ENCODE measurements around the gene ZSCAN5A. TPM values are rescaled to one million over a fixed set of nuclear protein-coding genes. Genes with fewer than 3 reads are reported as not detected.

Gene ZSCAN5A
- total RNA-seq, 1 donor from 2014 or later: 13.3 TPM

- Histone ChIP-seq H3K27me3 (no peaks in the 10 kb centered on the region), H3K9me3 (no peaks in the 10 kb centered on the region), H3K4me3 (no peak overlapping the region), H3K36me3 (peaks cover 3 to 5% of the 10 kb centered on the region in 2 donors), H3K27ac (no peak overlapping the region), H3K4me1 (no peaks in the 10 kb centered on the region)
- intact Hi-C loops (cut with DNase I): no loop called here
- no peak for DNase-seq (ENCODE audit: low spot score in 2 of 2)
- TF ChIP-seq CTCF (IDR thresholded peaks at IDR 0.05): no peak
These were observed 8.6 kb downstream of the ZSCAN5A start for GRCh38 chr19:56306016-56306415.

GRCh38 chr19:56304243-56304642 is 10.4 kb downstream of the ZSCAN5A start:
- Histone ChIP-seq H3K27ac (no peak overlapping the region), H3K9me3 (no peaks in the 10 kb centered on the region), H3K27me3 (no peaks in the 10 kb centered on the region), H3K4me3 (no peak overlapping the region), H3K4me1 (no peaks in the 10 kb centered on the region), H3K36me3 (peaks cover 3 to 5% of the 10 kb centered on the region in 2 donors)
- DNase-seq (ENCODE audit: low spot score in 2 of 2): no peak
- TF ChIP-seq CTCF (IDR thresholded peaks at IDR 0.05): no peak
- intact Hi-C loops (cut with DNase I): no loop called here

- Histone ChIP-seq H3K4me3 (no peak overlapping the region), H3K27ac (no peak overlapping the region), H3K36me3 (peaks cover 3 to 5% of the 10 kb centered on the region in 2 donors), H3K9me3 (no peaks in the 10 kb centered on the region), H3K4me1 (no peaks in the 10 kb centered on the region), H3K27me3 (no peaks in the 10 kb centered on the region)
- intact Hi-C loops (cut with DNase I): no loop called here
- DNase-seq (ENCODE audit: low spot score in 2 of 2): no peak
- no peak for TF ChIP-seq CTCF (IDR thresholded peaks at IDR 0.05)
These were observed 12.6 kb downstream of the ZSCAN5A start for GRCh38 chr19:56301886-56302620.

- H3K27ac ChIP-seq: no peak overlapping the region
- no peak for TF ChIP-seq CTCF (IDR thresholded peaks at IDR 0.05)
- H3K4me3 ChIP-seq: no peak overlapping the region
- H3K36me3 ChIP-seq: peaks cover 3 to 5% of the 10 kb centered on the region in 2 donors
- DNase-seq (ENCODE audit: low spot score in 2 of 2): no peak
- no peaks in the 10 kb centered on the region for H3K27me3 ChIP-seq
- intact Hi-C loops (cut with DNase I): no loop called here
- no peaks in the 10 kb centered on the region for H3K4me1 ChIP-seq
- H3K9me3 ChIP-seq: no peaks in the 10 kb centered on the region
These were observed 13.5 kb downstream of the ZSCAN5A start for GRCh38 chr19:56301155-56301554.

GRCh38 chr19:56299688-56300087 is 15.0 kb downstream of the ZSCAN5A start:
- H3K4me1 ChIP-seq: no peaks in the 10 kb centered on the region
- H3K27me3 ChIP-seq: no peaks in the 10 kb centered on the region
- intact Hi-C loops (cut with DNase I): no loop called here
- no peaks in the 10 kb centered on the region for H3K9me3 ChIP-seq
- no peak overlapping the region for H3K4me3 ChIP-seq
- no peak for TF ChIP-seq CTCF (IDR thresholded peaks at IDR 0.05)
- H3K27ac ChIP-seq: no peak overlapping the region
- peaks cover 2 to 8% of the 10 kb centered on the region in 2 donors for H3K36me3 ChIP-seq
- DNase-seq (ENCODE audit: low spot score in 2 of 2): no peak
